OCI-LY3 (cell line): ENCODE results near the gene ANXA4.
A peak's percentile ranks its signal among the peaks of the same experiment; 100 is the strongest.

ENCODE experiments used
- H2AFZ ChIP-seq: fragments of 200-600, 300-600 bp; shearing (Covaris generic); 2 replicates; pipeline ENCODE4 v1.6.0; 2014; ENCODE audit warnings: antibody characterized with exemption, low read depth, low read length
- H3K27ac ChIP-seq: fragments of 200-600, 300-600 bp; sonication (generic); 2 replicates; pipeline ENCODE4 v1.5.1; 2014; ENCODE audit warnings: mild to moderate bottlenecking, low read length, moderate library complexity, mixed read lengths
- H3K27me3 ChIP-seq: fragments of 200-600, 300-600 bp; sonication (generic); 2 replicates; pipeline ENCODE4 v1.6.1; 2014; ENCODE audit warnings: low read depth, low read length, mixed read lengths
- H3K36me3 ChIP-seq: fragments of 200-600, 300-600 bp; sonication (generic); replicated peaks from 2 replicates; pipeline ENCODE3; 2014; ENCODE audit warnings: low read depth, low read length, mixed read lengths
- H3K4me1 ChIP-seq: fragments of 300-600, 200-600 bp; sonication (generic); 2 replicates; pipeline ENCODE4 v1.6.1; 2014; ENCODE audit warnings: low read length, mixed read lengths
- H3K4me2 ChIP-seq: fragments of 200-600, 300-600 bp; sonication (generic); 2 replicates; pipeline ENCODE4 v1.6.1; 2014; ENCODE audit warnings: low read length, mixed read lengths
- H3K4me3 ChIP-seq: fragments of 300-600, 200-600 bp; sonication (generic); 2 replicates; pipeline ENCODE4 v1.5.1; 2014; ENCODE audit warnings: antibody characterized with exemption, mild to moderate bottlenecking, low read length, moderate library complexity
- H3K79me2 ChIP-seq: fragments of 300-600, 200-600 bp; shearing (Covaris generic); 2 replicates; pipeline ENCODE4 v1.6.1; 2014; ENCODE audit warnings: mild to moderate bottlenecking, low read length, mixed read lengths
- H3K9ac ChIP-seq: fragments of 300-600, 200-600 bp; shearing (Covaris generic); 2 replicates; pipeline ENCODE4 v1.6.0; 2014; ENCODE audit warnings: mild to moderate bottlenecking, low read length, moderate library complexity
- H3K9me3 ChIP-seq: fragments of 200-600, 300-600 bp; shearing (Covaris generic); 2 replicates; pipeline ENCODE4 v1.6.1; 2014; ENCODE audit warnings: low read length, mixed read lengths; ENCODE audit not compliant: insufficient read depth
- H4K20me1 ChIP-seq: fragments of 200-600, 300-600 bp; sonication (generic); 2 replicates; pipeline ENCODE4 v1.6.1; 2016; ENCODE audit warnings: low read length, mixed read lengths; ENCODE audit not compliant: insufficient read depth
- EZH2phosphoT487 ChIP-seq: fragments of 200-600 bp; shearing (Covaris generic); IDR thresholded peaks from 2 replicates; pipeline ENCODE4 v1.6.1; 2018; ENCODE audit warnings: antibody characterized with exemption, mixed run types, low read depth
- TF ChIP-seq, protein P1 (sequence below): fragments of 200-600, 300-600 bp; sonication (generic); IDR thresholded peaks from 2 replicates; pipeline ENCODE4 v1.5.1; 2014; ENCODE audit warnings: antibody characterized with exemption, low read length, low read depth

ANXA4 gene

DNA sequence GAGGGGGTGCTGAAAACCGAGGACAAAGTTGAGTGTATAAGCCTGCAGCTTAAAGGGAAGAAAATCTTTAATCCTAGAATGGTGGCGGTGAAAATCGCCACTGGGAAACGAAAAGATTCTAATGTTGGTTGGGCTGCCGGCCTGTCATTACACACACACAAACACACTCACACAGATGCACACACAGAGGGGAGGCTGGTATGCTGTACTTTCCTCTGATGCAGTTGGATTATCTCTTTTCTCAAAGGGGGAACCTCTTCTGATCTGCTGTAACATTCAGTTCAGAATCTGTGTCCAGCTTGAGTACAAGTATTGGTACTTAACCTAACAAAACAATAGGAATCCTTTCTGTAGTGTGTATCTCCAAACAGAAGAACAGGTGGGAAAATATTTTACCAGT is 39.0 kb downstream of the ANXA4 start:
- Histone ChIP-seq H2AFZ (no peak overlapping the region), H3K9ac (no peak overlapping the region), H3K4me3 (no peak overlapping the region), H3K9me3 (no peaks in the 10 kb centered on the region), H3K36me3 (peaks cover 4% of the 10 kb centered on the region), H3K27ac (no peak overlapping the region), H3K79me2 (no peaks in the 10 kb centered on the region), H3K4me2 (peak overlapping the region; percentile 33), H3K27me3 (no peaks in the 10 kb centered on the region), H3K4me1 (peaks cover 29% of the 10 kb centered on the region), H4K20me1 (no peaks in the 10 kb centered on the region)
- TF ChIP-seq EZH2phosphoT487, result no peak
- TF ChIP-seq, protein P1, sequence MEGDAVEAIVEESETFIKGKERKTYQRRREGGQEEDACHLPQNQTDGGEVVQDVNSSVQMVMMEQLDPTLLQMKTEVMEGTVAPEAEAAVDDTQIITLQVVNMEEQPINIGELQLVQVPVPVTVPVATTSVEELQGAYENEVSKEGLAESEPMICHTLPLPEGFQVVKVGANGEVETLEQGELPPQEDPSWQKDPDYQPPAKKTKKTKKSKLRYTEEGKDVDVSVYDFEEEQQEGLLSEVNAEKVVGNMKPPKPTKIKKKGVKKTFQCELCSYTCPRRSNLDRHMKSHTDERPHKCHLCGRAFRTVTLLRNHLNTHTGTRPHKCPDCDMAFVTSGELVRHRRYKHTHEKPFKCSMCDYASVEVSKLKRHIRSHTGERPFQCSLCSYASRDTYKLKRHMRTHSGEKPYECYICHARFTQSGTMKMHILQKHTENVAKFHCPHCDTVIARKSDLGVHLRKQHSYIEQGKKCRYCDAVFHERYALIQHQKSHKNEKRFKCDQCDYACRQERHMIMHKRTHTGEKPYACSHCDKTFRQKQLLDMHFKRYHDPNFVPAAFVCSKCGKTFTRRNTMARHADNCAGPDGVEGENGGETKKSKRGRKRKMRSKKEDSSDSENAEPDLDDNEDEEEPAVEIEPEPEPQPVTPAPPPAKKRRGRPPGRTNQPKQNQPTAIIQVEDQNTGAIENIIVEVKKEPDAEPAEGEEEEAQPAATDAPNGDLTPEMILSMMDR, result no peak

DNA sequence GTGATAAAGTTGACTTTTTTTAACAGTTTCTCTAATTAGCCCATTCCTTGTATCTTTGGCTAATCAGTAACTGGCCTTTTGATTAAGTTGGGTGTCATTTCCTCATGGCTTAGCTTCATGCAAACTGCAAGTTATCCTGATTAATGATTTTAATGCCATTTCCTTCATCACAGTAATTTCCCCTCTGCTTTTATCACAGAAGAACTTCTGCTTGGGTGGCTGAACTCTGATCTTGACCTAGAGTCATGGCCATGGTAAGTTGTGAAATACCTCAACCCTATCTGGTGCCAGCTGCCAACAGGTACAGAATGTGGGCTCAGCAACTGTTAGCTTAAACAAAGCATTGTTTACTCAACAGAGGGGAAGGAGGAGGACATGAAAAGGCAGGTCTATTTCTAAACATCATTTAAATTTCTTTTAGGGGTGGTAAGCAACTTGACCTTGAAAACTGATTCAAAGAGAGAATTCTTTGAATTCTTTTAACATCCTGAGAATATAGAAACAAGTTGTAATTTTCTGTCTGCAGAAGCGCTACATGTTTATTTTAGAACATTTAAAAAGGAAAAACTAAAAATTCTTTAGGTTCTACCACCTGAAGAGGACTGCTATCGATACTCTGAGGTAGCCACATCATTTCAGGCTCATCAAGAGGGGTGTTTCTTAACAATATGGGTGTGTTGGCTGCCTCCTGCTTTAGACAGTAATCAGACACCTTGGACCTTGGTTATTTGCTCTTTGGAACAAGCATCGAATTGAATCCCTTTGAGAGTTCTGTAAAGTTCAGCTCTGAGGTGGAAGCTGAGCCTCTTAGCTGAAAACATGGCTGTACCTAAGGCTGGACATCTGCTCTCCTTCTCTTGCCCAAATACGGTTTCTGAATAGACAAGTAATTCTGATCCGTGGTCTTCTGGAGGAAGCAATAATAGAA is 39.7 kb downstream of the ANXA4 start:
- no peaks in the 10 kb centered on the region for H3K27me3 ChIP-seq
- no peak overlapping the region for H2AFZ ChIP-seq
- H4K20me1 ChIP-seq, result no peaks in the 10 kb centered on the region
- H3K79me2 ChIP-seq, result no peaks in the 10 kb centered on the region
- H3K9ac ChIP-seq, result no peak overlapping the region
- no peaks in the 10 kb centered on the region for H3K36me3 ChIP-seq
- peaks cover 23% of the 10 kb centered on the region for H3K4me1 ChIP-seq
- H3K4me3 ChIP-seq, result no peak overlapping the region
- no peak overlapping the region for H3K27ac ChIP-seq
- no peaks in the 10 kb centered on the region for H3K9me3 ChIP-seq
- no peak for TF ChIP-seq EZH2phosphoT487
- TF ChIP-seq, protein P1, result no peak
- peak overlapping the region; percentile 33 for H3K4me2 ChIP-seq

DNA sequence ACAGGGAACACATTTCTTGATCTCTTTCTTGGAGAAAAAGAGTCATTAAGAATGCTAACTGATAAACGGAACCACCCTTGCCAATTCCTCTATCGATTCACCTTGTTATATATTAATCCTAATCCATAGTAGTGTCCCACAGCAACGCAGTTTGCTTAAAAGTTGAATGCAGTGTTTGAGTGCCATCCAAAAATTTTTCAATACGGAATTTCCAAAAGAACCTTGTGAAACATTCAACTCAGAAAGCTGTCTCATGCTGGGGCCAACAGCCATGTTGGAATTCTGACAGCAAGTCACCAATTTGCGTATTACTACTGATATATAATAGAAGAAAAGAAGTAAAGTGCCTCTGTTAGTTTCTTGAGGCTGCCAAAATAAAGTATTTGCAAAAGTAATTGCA is 42.3 kb downstream of the ANXA4 start:
- Histone ChIP-seq H3K4me3 (no peak overlapping the region), H3K4me1 (peaks cover 28% of the 10 kb centered on the region), H3K4me2 (no peak overlapping the region), H2AFZ (no peak overlapping the region), H3K9ac (no peak overlapping the region), H3K9me3 (no peaks in the 10 kb centered on the region), H3K27ac (no peak overlapping the region), H3K27me3 (no peaks in the 10 kb centered on the region), H4K20me1 (no peaks in the 10 kb centered on the region), H3K36me3 (no peaks in the 10 kb centered on the region), H3K79me2 (no peaks in the 10 kb centered on the region)
- TF ChIP-seq, protein P1, result no peak
- TF ChIP-seq EZH2phosphoT487, result no peak

DNA sequence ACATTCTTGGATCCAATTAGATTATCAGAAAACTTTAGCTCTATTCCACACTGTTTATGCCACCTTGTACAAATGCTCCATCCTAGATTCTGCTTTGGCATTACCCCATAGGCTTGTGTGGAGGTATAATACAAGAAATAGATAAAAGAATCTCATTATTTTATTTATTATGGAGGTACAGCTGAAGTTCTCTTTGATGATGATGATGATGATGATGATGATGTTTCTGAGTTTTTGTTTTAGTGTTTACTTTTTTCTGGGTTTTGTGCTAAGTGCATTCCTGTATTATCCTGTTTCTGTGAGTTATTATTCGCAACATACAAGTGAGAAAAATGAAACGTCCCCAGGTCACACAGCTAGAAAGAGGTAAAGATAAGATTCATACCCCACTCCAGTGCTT is 43.4 kb downstream of the ANXA4 start:
- no peaks in the 10 kb centered on the region for H3K27me3 ChIP-seq

More for the DNA sequence above, 43.4 kb downstream of the ANXA4 start:
- Histone ChIP-seq H2AFZ (no peak overlapping the region), H3K4me3 (no peak overlapping the region), H3K4me1 (peaks cover 35% of the 10 kb centered on the region), H3K27ac (no peak overlapping the region), H3K9ac (no peak overlapping the region), H3K4me2 (no peak overlapping the region), H3K9me3 (no peaks in the 10 kb centered on the region), H3K79me2 (no peaks in the 10 kb centered on the region), H3K36me3 (no peaks in the 10 kb centered on the region), H4K20me1 (no peaks in the 10 kb centered on the region)
- TF ChIP-seq EZH2phosphoT487, result no peak
- TF ChIP-seq, protein P1, result no peak
